ENCODE measurements around the gene SPACA4.
"Not testable (repeated sequence)": the region's sequence is repeated elsewhere in the genome, so short reads cannot be mapped to it uniquely, and the experiment has no call there.

SPACA4 gene

DNA sequence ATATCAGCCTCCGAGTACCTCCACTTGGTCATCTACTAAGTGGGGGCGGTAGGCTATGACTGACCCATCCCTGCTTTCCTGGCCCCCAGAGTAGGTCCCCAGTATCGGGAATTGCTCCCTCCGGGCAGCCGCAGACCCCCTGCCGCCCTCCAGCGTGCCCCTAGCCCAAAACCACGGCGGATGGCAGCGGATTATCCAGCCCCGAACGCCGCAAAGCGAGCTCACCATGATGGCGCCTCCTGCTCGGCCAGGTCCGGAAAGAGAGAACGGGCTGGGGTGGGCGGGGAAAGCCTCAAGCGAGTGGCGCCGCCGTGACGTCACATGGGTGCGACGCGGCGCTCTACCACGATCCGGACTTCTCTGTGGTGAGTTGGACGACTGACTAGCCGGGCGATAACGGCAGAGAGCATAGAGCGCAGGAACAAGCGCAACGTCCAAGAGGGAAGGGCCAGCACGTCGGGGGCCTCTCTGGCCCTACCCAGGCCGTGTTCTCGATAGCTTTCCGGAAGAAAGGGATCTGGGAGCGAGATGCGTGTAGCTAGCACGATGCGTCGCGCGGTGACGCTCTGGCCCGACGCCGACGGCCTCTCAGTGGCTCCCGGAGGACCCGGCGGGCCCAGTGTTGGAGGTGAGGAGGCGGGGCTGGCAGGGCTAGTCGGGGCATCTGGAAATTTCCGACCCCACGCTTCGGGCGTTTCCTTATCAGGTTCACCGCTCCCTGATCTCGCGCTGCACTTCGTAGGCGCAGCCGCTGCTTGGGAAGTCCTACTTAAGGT, 12.6 kb downstream of the SPACA4 start, which contains the start of the genes RPL18 and SPHK2:
Gene RPL18, minus strand, starts transcription at position 263 of the 776 bp plus-strand sequence. Its CDS starts 35 bp downstream, at position 228.
Gene SPHK2, plus strand, starts transcription at position 591 of the 776 bp plus-strand sequence. CDS start 1,009 bp downstream, outside the sequence.
- peak; percentile 99 for DNase-seq (ENCODE audit: low read depth)

DNA sequence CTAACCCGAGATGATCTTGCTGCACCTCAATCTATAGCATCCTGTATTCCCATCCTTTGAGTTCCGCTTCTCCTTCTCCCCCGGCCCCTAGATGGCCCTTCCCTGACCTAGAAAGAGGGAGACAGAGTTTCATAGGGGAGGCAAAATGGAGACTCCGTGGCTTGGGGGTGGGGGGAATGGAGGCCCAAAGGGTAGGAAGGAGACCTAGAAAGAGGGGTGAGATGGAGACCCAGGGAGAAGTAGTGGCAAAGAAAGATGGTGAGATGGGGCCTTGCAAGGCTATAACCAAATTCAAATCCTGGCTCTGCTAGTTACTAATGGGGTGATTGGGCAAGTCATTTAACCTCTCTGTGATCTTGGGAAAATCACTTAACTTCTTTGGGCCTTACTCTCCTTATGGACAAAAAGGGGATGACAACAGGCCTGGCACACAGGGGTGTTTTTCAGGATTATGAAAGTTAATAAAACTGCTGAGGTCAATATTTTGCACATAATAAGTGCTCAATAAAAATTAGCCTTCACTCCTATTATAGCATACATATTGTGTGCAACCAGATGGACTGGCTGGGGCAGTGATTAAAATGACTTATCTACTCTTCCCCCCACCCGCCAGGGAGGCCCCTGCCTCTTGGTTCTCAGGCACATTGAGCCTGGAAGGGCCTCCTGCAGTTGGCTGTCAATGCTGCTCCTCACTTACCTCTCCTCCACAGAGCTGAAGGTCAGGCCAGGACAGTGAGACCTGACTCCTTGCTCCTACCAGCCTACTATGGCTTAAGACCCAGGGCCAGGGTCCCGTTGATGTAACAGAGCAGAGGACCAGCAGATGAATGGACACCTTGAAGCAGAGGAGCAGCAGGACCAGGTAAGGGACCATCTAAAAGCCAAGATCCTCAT, 13.4 kb downstream of the SPACA4 start:
- no peak for DNase-seq (ENCODE audit: low read depth)

DNA sequence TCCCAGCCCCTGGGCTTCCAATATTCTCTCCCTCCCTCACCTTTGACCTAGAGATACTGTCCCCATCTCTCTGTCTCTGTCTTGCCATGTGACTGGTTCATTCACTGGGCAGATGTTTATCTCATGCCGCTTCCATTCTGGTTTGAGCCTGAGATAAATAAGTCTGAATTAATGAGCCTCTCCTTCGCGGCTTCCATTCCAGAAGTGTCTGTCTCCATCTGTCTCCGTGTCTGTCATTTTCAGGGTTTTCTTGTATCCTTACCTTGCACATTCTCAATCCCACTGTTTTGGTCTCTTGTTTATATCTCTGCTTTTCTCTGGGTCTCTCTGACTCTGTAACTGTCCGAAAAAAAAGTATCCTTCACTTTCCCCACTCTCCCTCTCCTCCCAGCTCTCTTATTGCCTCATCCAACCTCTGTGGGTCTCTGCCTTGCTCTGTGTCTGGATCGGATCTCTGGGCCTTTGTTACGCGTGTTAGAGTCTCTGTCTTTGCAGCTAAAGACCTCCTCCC, 17.1 kb downstream of the SPACA4 start:
- no peak for DNase-seq (ENCODE audit: low read depth)

DNA sequence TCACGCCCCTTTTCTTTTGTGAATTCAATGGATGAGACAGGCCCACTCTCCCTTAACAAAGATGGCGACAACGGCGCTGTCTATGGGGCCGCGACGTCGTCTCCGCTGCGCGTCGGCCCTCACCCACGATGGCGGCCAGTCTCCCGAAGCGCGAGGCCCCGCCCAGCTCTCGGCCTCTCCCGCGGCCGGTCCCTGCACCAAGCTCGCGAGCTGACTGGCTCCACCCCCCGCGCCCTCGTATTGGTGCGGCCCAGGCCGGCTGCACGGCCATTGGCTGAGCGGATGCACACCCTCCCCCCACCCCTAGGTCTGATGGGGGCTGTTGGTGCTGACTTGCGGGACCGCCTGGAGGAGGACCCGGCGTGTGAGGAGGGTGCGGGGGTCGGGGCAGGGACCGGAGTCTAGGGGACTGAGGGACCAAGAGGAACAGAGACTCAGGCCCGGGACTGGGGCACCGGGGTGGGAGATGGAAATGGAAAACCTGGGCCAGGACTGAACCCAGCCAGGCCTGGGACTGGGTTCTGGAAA, 17.6 kb downstream of the SPACA4 start:
- peak; percentile 80 for DNase-seq (ENCODE audit: low read depth)

DNA sequence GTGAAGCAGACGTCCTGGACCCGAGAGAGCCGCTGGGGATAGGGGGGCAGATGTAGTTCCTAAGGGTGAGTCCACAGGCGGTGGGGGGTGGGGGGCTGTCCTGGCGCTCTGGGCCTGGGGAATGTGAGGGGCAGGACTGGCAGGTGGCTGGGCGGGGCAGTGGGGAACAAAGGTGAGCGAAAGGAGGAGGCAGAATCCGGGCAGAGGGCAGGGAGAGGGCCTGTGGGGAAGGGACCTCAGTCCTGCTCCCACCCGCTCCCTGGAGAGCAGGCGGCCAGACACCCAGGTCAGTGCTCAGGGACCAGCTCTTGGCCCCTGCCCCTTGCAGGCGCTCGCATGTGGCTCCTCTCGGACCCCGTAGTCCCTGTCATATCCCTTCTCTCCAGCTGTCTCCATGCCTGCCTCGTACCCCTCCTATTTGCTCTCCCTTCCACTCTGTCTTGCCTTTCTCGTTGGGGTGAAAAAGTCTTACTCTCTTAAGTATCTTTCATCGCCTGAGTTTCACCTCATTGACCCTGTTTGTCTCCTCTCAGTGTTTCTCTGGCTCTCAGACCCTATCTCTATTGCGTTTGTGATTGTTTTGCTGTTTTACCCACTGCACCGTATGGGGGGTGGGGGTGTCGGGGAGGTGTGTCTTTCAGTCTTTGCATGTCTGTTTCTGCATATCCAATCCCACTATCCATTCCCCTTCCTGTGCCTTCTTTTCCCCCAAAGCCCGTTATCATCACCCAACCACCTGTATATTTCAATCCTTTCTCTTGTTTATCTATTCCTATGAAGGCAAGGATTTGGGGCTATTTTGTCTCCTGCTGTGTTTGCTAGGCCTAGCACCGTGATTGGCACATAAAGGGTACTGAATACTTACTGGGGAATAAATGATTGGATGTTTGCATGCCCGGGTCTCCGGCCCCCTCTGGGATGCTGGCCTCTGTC, 18.5 kb downstream of the SPACA4 start:
- no peak for DNase-seq (ENCODE audit: low read depth)

DNA sequence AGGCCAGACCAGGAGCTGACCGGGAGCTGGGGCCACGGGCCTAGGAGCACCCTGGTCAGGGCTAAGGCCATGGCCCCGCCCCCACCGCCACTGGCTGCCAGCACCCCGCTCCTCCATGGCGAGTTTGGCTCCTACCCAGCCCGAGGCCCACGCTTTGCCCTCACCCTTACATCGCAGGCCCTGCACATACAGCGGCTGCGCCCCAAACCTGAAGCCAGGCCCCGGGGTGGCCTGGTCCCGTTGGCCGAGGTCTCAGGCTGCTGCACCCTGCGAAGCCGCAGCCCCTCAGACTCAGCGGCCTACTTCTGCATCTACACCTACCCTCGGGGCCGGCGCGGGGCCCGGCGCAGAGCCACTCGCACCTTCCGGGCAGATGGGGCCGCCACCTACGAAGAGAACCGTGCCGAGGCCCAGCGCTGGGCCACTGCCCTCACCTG, 19.4 kb downstream of the SPACA4 start:
- DNase-seq (ENCODE audit: low read depth) = no peak

DNA sequence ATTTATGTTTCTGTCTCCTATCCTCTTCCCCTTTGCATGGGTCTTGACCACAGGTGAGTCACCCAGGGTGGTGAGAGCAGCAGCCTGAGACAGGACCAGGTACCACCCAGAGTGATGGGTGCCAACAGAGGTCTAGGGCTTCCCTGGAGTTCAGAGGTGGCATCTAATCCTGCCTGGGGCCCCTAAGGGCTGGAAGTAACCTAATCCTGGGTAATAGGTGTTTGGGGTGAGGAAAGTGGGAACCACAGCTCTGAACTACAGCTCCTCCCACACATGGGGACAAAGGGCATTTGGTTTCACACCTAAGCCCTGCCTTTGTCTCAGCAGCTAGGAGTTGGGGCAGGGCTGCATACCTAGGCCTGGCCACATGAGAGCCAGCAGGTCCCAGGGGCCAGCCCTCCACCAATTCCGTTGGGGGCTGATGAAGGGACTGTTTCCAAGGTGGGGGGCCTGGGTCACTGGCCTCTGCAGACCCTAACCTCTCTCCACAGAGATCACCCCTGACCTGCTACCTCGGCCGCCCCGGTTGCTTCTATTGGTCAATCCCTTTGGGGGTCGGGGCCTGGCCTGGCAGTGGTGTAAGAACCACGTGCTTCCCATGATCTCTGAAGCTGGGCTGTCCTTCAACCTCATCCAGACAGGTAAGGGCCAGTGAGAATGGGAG, 20.8 kb downstream of the SPACA4 start:
- no peak for DNase-seq (ENCODE audit: low read depth)

DNA sequence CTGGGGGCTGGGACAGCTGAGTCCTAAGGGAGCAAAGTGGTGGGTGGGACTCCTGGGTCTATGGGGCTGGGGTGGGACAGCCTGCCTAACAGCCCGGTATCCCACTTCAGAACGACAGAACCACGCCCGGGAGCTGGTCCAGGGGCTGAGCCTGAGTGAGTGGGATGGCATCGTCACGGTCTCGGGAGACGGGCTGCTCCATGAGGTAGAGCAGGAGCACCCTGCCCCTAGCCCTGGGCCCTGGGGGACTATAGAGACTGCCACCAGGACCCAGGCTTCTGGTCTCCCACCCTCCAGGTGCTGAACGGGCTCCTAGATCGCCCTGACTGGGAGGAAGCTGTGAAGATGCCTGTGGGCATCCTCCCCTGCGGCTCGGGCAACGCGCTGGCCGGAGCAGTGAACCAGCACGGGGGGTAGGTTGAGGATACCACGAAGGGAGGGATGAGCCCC, 21.3 kb downstream of the SPACA4 start:
- DNase-seq (ENCODE audit: low read depth) = no peak

DNA sequence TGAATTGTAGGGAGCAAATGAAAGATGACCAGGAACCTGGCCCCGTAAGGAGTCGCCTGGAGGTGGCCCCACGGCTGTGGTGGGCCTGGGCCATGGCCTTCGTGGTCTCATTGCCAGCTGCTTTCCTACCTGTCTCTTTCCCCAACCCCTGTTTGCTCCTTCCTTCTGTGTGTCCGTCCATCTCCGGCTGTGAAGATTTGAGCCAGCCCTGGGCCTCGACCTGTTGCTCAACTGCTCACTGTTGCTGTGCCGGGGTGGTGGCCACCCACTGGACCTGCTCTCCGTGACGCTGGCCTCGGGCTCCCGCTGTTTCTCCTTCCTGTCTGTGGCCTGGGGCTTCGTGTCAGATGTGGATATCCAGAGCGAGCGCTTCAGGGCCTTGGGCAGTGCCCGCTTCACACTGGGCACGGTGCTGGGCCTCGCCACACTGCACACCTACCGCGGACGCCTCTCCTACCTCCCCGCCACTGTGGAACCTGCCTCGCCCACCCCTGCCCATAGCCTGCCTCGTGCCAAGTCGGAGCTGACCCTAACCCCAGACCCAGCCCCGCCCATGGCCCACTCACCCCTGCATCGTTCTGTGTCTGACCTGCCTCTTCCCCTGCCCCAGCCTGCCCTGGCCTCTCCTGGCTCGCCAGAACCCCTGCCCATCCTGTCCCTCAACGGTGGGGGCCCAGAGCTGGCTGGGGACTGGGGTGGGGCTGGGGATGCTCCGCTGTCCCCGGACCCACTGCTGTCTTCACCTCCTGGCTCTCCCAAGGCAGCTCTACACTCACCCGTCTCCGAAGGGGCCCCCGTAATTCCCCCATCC, 22.1 kb downstream of the SPACA4 start:
- no peak for DNase-seq (ENCODE audit: low read depth)

DNA sequence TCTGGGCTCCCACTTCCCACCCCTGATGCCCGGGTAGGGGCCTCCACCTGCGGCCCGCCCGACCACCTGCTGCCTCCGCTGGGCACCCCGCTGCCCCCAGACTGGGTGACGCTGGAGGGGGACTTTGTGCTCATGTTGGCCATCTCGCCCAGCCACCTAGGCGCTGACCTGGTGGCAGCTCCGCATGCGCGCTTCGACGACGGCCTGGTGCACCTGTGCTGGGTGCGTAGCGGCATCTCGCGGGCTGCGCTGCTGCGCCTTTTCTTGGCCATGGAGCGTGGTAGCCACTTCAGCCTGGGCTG, 22.7 kb downstream of the SPACA4 start:
- no peak for DNase-seq (ENCODE audit: low read depth)

DNA sequence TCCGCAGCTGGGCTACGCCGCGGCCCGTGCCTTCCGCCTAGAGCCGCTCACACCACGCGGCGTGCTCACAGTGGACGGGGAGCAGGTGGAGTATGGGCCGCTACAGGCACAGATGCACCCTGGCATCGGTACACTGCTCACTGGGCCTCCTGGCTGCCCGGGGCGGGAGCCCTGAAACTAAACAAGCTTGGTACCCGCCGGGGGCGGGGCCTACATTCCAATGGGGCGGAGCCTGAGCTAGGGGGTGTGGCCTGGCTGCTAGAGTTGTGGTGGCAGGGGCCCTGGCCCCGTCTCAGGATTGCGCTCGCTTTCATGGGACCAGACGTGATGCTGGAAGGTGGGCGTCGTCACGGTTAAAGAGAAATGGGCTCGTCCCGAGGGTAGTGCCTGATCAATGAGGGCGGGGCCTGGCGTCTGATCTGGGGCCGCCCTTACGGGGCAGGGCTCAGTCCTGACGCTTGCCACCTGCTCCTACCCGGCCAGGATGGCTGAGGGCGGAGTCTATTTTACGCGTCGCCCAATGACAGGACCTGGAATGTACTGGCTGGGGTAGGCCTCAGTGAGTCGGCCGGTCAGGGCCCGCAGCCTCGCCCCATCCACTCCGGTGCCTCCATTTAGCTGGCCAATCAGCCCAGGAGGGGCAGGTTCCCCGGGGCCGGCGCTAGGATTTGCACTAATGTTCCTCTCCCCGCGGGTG, 23.2 kb downstream of the SPACA4 start:
- no peak for DNase-seq (ENCODE audit: low read depth)

DNA sequence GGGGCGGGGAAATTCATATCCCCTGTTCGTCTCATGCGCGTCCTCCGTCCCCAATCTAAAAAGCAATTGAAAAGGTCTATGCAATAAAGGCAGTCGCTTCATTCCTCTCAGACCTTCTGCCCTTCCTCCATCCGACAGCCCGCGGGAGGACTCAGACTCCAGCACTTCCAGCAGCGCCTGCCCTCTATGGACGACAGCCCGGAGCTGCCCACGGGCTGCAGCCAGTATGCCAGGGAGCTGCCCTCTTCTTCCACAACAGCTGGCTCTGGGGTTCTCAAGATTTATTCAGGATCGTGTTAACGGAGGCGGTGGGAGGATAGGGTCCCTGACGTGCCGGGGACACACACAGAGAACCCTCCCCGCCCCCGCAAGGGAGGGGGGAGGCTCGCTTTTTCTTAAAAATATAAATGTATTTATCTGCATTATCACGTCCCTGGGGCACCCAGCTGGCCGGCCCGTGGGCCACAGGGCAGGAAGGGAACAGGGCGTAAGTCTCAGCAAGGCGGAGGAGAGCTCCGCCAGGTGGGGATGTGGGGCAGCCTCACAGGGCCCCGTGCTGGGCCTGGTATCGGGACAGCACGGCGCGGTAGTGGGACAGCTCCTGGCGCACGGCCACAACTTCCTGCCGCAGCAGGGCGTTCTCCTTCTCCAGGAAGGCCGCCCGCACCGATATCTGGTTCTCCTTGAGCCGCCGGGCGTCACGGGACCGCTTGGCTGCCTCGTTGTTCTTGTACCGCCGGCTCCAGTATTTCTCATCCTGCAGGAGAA, 23.9 kb downstream of the SPACA4 start:
- no peak for DNase-seq (ENCODE audit: low read depth)

DNA sequence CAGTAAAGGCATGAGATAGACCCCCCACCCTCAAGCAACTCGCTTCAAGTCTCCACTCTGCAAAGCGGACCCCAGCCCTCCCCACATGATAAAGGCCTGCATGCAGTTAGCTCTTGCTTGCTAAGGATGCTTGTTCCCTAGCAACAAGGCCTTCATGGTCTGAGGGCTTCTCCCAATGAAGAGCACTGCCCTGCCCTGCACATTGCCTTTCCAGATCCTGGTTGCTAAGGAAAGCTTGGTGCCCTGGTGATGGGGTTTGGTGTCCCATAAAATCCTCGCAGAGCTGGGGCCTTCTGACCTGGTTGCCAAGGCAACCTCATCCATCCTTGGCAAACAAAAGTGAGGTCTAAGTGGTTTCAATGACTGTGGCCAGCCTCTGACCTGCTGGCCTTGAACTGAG, 24.7 kb downstream of the SPACA4 start:
- DNase-seq (ENCODE audit: low read depth) = no peak

DNA sequence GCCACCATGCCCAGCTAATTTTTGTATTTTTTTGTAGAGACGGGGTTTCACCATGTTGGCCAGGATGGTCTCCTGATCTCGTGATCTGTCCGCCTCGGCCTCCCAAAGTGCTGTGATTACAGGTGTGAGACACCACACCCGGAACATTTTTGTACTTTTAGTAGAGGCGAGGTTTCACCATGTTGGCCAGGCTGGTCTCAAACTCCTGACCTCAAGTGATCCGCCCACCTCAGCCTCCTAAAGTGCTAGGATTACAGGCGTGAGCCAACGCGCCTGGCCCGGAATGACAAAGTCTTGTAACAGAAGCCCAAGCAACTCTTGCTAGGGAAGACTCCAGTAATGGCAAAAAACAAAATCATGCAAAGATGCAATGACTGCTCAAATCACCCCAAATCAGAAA, 25.7 kb downstream of the SPACA4 start:
- DNase-seq (ENCODE audit: low read depth) = not testable (repeated sequence)

DNA sequence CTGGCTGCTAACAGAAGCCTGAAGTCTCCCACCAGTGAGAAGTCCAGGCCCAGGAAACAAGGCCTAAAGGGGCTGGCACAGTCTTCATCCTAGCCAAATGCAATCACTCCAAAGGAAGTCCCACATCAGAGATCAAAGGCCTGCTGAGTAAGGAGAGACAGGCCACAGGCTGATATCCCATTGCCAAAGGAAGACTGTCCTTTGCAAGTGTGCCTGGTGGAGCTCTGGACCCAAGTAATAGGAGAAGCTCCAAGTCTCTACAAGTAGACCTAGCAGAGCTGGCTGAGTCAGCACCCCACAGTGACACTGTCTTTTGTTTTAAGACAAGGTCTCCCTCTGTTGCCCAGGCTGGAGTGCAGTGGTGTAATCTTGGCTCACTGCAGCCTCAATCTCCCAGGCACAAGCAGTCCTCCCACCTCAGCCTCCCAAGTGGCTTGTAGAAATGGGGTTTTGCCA, 26.2 kb downstream of the SPACA4 start:
- DNase-seq (ENCODE audit: low read depth) = no peak

DNA sequence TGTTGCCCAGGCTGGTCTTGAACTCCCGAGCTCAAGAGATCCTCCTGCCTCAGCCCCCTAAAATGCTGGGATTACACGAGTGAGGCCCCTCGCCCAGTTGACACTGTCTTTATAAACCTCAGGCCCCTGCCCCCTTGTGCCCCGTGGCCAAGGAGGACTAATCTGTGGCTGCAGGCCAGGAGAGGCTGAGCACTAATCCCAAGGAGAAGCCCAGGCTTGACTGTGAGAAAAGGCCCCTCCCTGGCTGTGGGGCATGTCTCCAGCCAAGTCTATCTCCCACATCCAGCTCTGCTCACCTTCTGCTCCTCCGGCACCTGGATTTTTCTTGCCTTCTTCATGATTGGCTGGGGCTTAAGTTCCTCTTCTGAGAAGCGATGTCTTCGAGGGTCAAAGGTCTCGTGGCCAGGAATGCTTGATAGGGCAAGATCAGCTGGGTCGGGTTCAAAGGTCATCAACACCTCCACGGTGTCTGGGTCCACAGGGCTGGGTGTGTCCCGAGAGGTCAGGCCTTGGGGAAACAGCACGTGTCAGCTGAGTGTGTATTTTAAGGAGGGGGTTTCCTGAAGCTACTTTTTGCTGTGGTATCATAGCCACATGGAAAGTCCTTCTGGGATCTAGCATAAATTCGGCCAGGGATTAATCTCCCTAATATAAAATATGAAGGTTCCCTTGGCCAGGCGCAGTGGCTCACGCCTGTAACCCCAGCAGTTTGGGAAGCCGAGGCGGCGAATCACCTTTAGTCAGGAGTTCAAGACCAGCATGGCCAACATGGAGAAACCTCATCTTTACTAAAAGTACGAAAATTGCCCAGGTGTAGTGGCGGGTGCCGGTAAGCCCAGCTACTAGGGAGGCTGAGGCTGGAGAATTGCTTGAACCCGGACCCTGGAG, 26.9 kb downstream of the SPACA4 start:
- DNase-seq (ENCODE audit: low read depth) = no peak

DNA sequence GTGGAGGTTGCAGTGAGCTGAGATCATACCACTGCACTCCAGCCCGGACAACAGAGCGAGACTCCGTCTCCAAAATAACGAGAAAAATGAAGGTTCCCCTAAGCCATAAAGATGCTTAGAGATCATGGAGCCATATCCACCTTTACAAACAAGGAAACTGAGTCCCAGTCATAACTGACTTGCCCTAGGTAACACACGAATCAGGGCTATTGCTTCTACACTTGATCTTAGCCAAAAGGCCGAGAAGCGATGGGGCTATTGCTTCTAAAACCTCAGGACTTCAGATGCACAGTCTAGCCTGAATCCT, 27.4 kb downstream of the SPACA4 start:
- no peak for DNase-seq (ENCODE audit: low read depth)

All from GM04503 (cell line).